ENCODE data around the gene VANGL2.
A peak's percentile ranks its signal among the peaks of the same experiment; 100 is the strongest.

The VANGL2 gene

DNA sequence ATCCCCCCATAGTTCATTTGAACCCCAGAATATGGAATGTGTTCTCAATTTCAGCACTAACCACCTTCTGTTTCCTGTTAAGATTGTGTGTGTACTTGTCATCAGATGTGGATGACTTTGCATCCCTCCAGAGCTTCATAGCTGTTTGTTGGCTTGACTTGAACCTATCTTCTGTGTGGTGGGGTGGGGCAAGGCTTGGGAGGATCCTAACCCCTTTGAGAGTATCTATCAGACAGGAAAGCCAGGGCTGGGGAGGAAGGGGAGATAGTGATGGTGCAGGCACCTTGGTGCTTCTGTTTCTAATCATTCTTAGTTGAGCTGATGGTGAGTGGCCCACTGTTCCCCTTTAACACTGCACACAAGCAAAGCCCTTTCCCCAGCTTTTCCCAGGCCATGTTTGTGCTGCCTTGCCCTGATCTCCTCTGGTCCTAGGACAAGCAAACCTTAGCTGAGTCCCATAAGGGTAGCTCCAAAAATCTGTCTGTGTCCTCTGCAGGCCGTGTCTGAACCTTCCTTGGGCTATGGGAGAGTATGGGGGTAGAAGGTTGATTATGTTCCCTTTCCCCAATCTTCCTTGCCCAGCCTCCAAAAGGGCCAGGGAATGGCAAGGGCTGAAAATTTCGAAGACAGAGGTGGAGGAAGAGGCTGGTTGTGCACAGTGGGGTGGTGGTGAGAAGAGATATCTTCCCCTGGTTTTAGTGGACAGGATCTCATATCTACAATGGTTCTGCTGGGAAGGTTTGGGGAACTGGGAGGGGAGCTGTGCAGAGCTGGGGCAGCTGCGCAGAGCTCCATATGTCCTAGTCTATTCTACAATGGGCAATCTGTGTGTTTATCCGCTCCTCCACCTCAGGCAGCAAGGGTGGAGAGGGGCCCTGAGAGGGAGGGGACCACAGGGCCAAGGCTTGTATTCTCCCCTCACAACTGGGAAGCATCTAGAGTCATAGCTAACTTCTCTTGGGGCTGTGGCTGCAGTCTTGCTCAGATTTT, 32.1 kb upstream of the VANGL2 start:
- no peak for TF ChIP-seq POLR2A (IDR thresholded peaks at IDR 0.05; ENCODE audit: low read depth, low read length)
- TF ChIP-seq SPI1 (IDR thresholded peaks at IDR 0.05; ENCODE audit: low read depth, low read length): no peak
- TF ChIP-seq TAF1 (IDR thresholded peaks at IDR 0.05; ENCODE audit: low read depth, low read length): no peak
- no peak for TF ChIP-seq POLR2AphosphoS5 (IDR thresholded peaks at IDR 0.05; ENCODE audit: low read depth, low read length)
- no peak for TF ChIP-seq POU2F2 (IDR thresholded peaks at IDR 0.05; ENCODE audit: low read depth, low read length)
- no peak for TF ChIP-seq PAX5 (IDR thresholded peaks at IDR 0.05; ENCODE audit: insufficient read depth, low read length, severe bottlenecking)
- FAIRE-seq (peak; percentile 57), DNase-seq (ENCODE audit: insufficient read length, low spot score) (no peak)

DNA sequence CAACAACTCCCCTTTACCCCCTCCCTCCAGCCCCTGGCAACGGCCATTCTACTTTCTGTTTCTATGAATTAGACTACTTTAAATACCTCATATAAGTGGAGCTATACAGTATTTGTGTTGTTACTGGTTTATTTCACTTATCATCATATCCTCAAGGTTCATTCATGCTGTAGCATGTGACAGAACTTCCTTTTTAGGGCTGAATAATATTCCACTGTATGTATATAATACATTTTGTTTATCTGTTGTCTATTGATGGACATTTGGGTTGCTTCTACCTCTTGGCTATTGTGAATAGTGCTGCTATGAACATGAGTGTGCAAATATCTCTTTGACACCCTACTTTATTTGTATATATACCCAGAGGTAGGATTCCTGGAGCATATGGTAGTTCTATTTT, 31.3 kb upstream of the VANGL2 start:
- FAIRE-seq (no peak), DNase-seq (ENCODE audit: insufficient read length, low spot score) (no peak)
- TF ChIP-seq POLR2A (IDR thresholded peaks at IDR 0.05; ENCODE audit: low read depth, low read length) (no peak), PAX5 (IDR thresholded peaks at IDR 0.05; ENCODE audit: insufficient read depth, low read length, severe bottlenecking) (no peak), TAF1 (IDR thresholded peaks at IDR 0.05; ENCODE audit: low read depth, low read length) (no peak), POLR2AphosphoS5 (IDR thresholded peaks at IDR 0.05; ENCODE audit: low read depth, low read length) (no peak), POU2F2 (IDR thresholded peaks at IDR 0.05; ENCODE audit: low read depth, low read length) (no peak), SPI1 (IDR thresholded peaks at IDR 0.05; ENCODE audit: low read depth, low read length) (no peak)

DNA sequence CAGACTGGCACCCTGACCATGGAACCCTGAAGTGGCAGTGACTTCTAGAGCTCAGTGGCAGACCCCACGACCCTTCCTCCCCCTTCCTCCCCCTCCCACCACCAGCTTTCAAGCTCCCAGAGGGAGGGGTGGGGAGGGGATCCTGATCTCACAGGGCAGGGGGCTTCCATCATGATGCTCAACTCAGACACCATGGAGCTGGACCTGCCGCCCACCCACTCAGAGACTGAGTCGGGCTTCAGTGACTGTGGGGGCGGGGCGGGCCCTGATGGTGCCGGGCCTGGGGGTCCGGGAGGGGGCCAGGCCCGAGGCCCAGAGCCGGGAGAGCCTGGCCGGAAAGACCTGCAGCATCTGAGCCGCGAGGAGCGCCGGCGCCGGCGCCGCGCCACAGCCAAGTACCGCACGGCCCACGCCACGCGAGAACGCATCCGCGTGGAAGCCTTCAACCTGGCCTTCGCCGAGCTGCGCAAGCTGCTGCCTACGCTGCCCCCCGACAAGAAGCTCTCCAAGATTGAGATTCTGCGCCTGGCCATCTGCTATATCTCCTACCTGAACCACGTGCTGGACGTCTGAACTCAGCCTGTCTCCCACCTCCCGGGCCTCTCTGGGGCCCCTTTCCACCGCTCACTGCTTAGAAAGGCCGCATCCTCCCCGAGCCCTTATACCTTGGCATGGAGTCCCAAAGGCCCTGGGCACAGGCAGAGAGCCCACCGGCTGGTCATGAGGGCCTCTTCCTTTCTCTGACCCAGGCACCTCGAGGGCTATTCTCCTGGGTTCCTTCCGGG, 29.6 kb upstream of the VANGL2 start:
- FAIRE-seq (no peak), DNase-seq (ENCODE audit: insufficient read length, low spot score) (no peak)
- TF ChIP-seq TAF1 (IDR thresholded peaks at IDR 0.05; ENCODE audit: low read depth, low read length) (no peak), POLR2AphosphoS5 (IDR thresholded peaks at IDR 0.05; ENCODE audit: low read depth, low read length) (no peak), SPI1 (IDR thresholded peaks at IDR 0.05; ENCODE audit: low read depth, low read length) (no peak), PAX5 (IDR thresholded peaks at IDR 0.05; ENCODE audit: insufficient read depth, low read length, severe bottlenecking) (no peak), POLR2A (IDR thresholded peaks at IDR 0.05; ENCODE audit: low read depth, low read length) (no peak), POU2F2 (IDR thresholded peaks at IDR 0.05; ENCODE audit: low read depth, low read length) (no peak)

DNA sequence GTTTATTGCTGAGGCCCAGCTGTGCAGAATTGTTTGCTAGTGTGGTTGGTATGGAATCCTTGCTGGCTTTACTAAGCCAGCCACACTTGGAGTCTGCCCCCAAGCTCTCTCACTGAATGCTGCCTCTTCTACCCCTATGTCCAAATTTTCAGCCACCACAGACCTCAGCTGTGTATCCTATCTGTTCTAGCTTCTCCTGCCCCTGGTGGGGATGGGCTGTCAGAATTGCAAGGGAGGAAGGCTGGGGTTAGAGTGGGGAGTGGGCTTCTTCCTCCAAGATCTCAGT, 29.1 kb upstream of the VANGL2 start:
- DNase-seq (ENCODE audit: insufficient read length, low spot score) (no peak), FAIRE-seq (no peak)
- TF ChIP-seq POLR2A (IDR thresholded peaks at IDR 0.05; ENCODE audit: low read depth, low read length) (no peak), TAF1 (IDR thresholded peaks at IDR 0.05; ENCODE audit: low read depth, low read length) (no peak), POLR2AphosphoS5 (IDR thresholded peaks at IDR 0.05; ENCODE audit: low read depth, low read length) (no peak), PAX5 (IDR thresholded peaks at IDR 0.05; ENCODE audit: insufficient read depth, low read length, severe bottlenecking) (no peak), POU2F2 (IDR thresholded peaks at IDR 0.05; ENCODE audit: low read depth, low read length) (no peak), SPI1 (IDR thresholded peaks at IDR 0.05; ENCODE audit: low read depth, low read length) (no peak)

DNA sequence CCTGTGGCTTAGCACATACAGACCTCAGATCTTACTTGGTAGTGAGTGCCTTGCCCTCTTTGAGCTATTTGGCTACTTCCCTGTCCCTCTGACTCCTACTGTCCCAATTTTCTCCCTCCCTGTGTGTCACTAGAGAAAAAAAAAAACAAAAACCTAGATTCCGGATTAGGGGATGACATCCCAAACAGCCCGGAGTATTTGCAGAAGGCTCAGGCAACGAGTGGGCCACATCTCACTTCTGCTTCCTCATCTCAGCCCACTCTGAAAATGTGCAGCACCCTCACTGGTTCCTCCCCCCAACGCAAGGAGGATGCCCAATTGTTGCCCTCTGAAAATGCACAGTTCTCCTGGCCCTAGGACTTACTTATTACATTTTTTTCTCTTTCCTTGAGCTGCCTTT, 28.6 kb upstream of the VANGL2 start:
- DNase-seq (ENCODE audit: insufficient read length, low spot score) (no peak), FAIRE-seq (no peak)
- TF ChIP-seq SPI1 (IDR thresholded peaks at IDR 0.05; ENCODE audit: low read depth, low read length): no peak
- no peak for TF ChIP-seq TAF1 (IDR thresholded peaks at IDR 0.05; ENCODE audit: low read depth, low read length)
- TF ChIP-seq PAX5 (IDR thresholded peaks at IDR 0.05; ENCODE audit: insufficient read depth, low read length, severe bottlenecking): no peak
- no peak for TF ChIP-seq POLR2AphosphoS5 (IDR thresholded peaks at IDR 0.05; ENCODE audit: low read depth, low read length)
- TF ChIP-seq POU2F2 (IDR thresholded peaks at IDR 0.05; ENCODE audit: low read depth, low read length): no peak

DNA sequence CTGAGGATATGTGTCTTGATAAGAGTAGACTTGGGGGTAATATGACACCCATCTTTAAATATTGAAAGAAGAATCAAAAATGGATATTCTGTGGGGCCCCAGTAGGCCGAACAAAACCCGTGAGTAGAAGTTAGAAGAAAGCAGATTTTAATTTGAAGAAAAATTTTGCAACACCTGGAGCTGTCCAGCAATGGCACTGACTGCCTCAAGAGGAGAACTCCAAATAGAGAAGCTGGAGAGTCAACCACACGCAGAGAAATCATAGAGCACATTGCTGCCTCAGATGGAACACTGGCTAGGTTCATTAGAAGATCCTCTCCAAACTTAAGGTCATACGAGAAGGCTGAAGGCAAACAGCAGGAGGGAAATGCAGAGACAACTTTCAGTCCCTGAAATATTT, 26.7 kb upstream of the VANGL2 start:
- FAIRE-seq (no peak), DNase-seq (ENCODE audit: insufficient read length, low spot score) (no peak)
- TF ChIP-seq POLR2A (IDR thresholded peaks at IDR 0.05; ENCODE audit: low read depth, low read length) (no peak), POU2F2 (IDR thresholded peaks at IDR 0.05; ENCODE audit: low read depth, low read length) (no peak), SPI1 (IDR thresholded peaks at IDR 0.05; ENCODE audit: low read depth, low read length) (no peak), TAF1 (IDR thresholded peaks at IDR 0.05; ENCODE audit: low read depth, low read length) (no peak), POLR2AphosphoS5 (IDR thresholded peaks at IDR 0.05; ENCODE audit: low read depth, low read length) (no peak), PAX5 (IDR thresholded peaks at IDR 0.05; ENCODE audit: insufficient read depth, low read length, severe bottlenecking) (no peak)

DNA sequence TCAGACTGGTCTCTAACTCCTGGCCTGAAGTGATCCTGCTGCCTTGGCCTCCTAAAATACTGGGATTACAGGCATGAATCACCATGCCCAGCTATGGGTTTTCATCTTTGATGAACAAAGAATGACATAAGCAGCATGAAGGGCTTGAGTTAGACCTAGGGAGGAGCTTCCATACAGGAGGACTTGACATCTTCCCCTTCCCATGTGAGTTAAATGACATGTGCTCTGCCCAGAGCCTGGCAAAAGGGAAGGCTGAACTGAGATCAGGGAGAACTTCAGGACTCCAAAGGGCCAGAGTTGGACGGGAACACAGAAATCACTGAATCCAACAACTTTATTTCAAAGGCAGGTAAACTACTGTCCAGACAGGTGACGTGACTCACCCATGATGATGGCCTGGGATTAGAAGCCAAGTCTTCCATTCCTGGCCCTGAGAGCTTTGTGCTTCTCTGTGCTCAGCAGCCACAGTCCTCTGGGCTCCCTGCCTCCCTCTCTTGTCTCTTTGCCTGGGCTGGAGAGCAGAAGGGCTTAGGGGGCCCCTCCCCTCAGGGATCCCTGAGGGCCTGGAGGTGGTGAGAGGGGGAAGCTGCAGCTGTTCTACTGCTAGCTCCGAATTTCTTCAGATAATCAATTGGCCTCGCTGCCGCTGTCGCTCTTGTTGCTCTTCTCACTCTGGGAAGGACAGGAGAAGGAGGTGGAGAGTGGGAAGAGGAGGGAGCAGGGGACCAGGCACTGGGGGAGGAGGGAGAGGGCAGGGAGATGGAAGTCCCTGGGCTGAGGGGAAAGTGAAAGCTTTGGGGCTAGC, 25.9 kb upstream of the VANGL2 start:
- no peak for TF ChIP-seq PAX5 (IDR thresholded peaks at IDR 0.05; ENCODE audit: insufficient read depth, low read length, severe bottlenecking)
- TF ChIP-seq POU2F2 (IDR thresholded peaks at IDR 0.05; ENCODE audit: low read depth, low read length): no peak
- no peak for TF ChIP-seq TAF1 (IDR thresholded peaks at IDR 0.05; ENCODE audit: low read depth, low read length)
- TF ChIP-seq SPI1 (IDR thresholded peaks at IDR 0.05; ENCODE audit: low read depth, low read length): no peak
- TF ChIP-seq POLR2AphosphoS5 (IDR thresholded peaks at IDR 0.05; ENCODE audit: low read depth, low read length): no peak
- TF ChIP-seq POLR2A (IDR thresholded peaks at IDR 0.05; ENCODE audit: low read depth, low read length): no peak
- FAIRE-seq (peak; percentile 5), DNase-seq (ENCODE audit: insufficient read length, low spot score) (no peak)

DNA sequence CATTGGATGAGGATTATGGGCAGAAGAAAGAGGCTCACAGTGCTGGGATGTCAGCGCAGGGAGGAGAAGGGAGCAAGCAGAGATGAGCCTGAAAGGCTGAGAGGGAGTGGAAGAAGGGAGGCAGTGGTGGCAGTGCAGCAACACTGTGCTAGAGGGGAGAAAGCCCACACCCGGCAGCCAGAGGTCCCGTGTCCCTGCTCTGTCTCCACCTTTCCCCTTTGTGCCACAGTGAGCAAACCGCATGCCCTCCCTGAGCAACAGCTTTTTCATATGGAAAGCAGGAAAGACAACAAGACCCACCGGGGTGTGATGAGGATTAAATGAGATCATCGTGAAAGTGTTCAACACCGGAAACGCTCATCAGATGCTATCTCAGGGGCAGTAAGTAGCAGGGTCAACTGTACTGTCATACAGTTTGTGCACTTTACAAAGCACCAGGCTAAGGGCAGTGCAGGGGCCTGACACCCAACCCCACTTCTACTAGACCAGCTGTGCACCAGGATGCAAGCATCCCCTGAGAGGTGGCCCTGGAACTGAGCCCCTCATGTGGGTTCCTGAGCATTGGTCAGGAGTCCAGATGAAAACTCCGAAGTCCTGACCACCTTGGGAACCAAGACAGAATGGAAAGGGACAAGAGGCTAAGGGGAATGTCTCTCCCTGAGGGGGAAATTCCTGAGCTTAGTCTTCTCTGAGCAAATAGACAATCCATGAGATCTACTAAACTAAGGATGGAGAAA, 24.4 kb upstream of the VANGL2 start:
- TF ChIP-seq POU2F2 (IDR thresholded peaks at IDR 0.05; ENCODE audit: low read depth, low read length): no peak
- TF ChIP-seq TAF1 (IDR thresholded peaks at IDR 0.05; ENCODE audit: low read depth, low read length): no peak
- TF ChIP-seq SPI1 (IDR thresholded peaks at IDR 0.05; ENCODE audit: low read depth, low read length): no peak
- no peak for TF ChIP-seq PAX5 (IDR thresholded peaks at IDR 0.05; ENCODE audit: insufficient read depth, low read length, severe bottlenecking)
- no peak for TF ChIP-seq POLR2AphosphoS5 (IDR thresholded peaks at IDR 0.05; ENCODE audit: low read depth, low read length)
- TF ChIP-seq POLR2A (IDR thresholded peaks at IDR 0.05; ENCODE audit: low read depth, low read length): no peak
- DNase-seq (ENCODE audit: insufficient read length, low spot score): no peak
- FAIRE-seq: no peak

All from GM12891 (cell line).